GM12801 (cell line): ENCODE data around the gene MDFIC.

Experiments
- CTCF ChIP-seq: IDR thresholded peaks from one replicate; pipeline ENCODE4 v1.5.1; 2011; ENCODE audit warnings: control low read depth; ENCODE audit not compliant: insufficient read length; ENCODE audit errors: extremely low read depth

Gene MDFIC

GRCh38 chr7:115024276-115024675 lies 102.4 kb downstream of the MDFIC start:
- TF ChIP-seq CTCF = no peak

- no peak for TF ChIP-seq CTCF
Observed at GRCh38 chr7:115032715-115033703, 111.1 kb downstream of the MDFIC start.

GRCh38 chr7:115033917-115034459 lies 112.1 kb downstream of the MDFIC start:
- no peak for TF ChIP-seq CTCF

- no peak for TF ChIP-seq CTCF
Observed at GRCh38 chr7:115034515-115034914, 112.6 kb downstream of the MDFIC start.

GRCh38 chr7:115037128-115037802 lies 115.4 kb downstream of the MDFIC start:
- no peak for TF ChIP-seq CTCF

- TF ChIP-seq CTCF = no peak
Observed at GRCh38 chr7:115038158-115038557, 116.3 kb downstream of the MDFIC start.

- TF ChIP-seq CTCF = no peak
Observed at GRCh38 chr7:115040057-115040456, 118.2 kb downstream of the MDFIC start.
